Measurements from ENCODE around the gene E4F1.

Gene E4F1

GRCh38 chr16:2223221-2223941 is at the start of gene E4F1:
Gene E4F1, plus strand, starts transcription at chr16:2223591. Its CDS starts 23 bp downstream, at chr16:2223614.
- peak; percentile 100 for DNase-seq (ENCODE audit: low spot score)

GRCh38 chr16:2173916-2174315 is 49.5 kb upstream of the E4F1 start:
- DNase-seq (ENCODE audit: low spot score), result no peak

GRCh38 chr16:2174396-2175131 is 48.8 kb upstream of the E4F1 start:
- no peak for DNase-seq (ENCODE audit: low spot score)

- DNase-seq (ENCODE audit: low spot score), result no peak
These were observed 47.9 kb upstream of the E4F1 start for GRCh38 chr16:2175454-2175853.

GRCh38 chr16:2176047-2176446 is 47.3 kb upstream of the E4F1 start:
- no peak for DNase-seq (ENCODE audit: low spot score)

- DNase-seq (ENCODE audit: low spot score), result no peak
These were observed 46.3 kb upstream of the E4F1 start for GRCh38 chr16:2177101-2177500.

GRCh38 chr16:2177561-2177960 is 45.8 kb upstream of the E4F1 start:
- no peak for DNase-seq (ENCODE audit: low spot score)

GRCh38 chr16:2178321-2179106 is 44.9 kb upstream of the E4F1 start:
- DNase-seq (ENCODE audit: low spot score), result peak; percentile 58

GRCh38 chr16:2179107-2179501 is 44.3 kb upstream of the E4F1 start:
- DNase-seq (ENCODE audit: low spot score), result no peak

GRCh38 chr16:2179576-2179975 is 43.8 kb upstream of the E4F1 start:
- no peak for DNase-seq (ENCODE audit: low spot score)

- no peak for DNase-seq (ENCODE audit: low spot score)
These were observed 42.9 kb upstream of the E4F1 start for GRCh38 chr16:2180461-2180860.

- no peak for DNase-seq (ENCODE audit: low spot score)
These were observed 42.1 kb upstream of the E4F1 start for GRCh38 chr16:2180962-2181923.

GRCh38 chr16:2181952-2182351 is 41.4 kb upstream of the E4F1 start:
- no peak for DNase-seq (ENCODE audit: low spot score)

GRCh38 chr16:2183671-2184070 is 39.7 kb upstream of the E4F1 start:
- DNase-seq (ENCODE audit: low spot score), result no peak

GRCh38 chr16:2184346-2184745 is 39.0 kb upstream of the E4F1 start:
- DNase-seq (ENCODE audit: low spot score), result no peak

- DNase-seq (ENCODE audit: low spot score), result no peak
These were observed 38.4 kb upstream of the E4F1 start for GRCh38 chr16:2184962-2185361.

GRCh38 chr16:2186064-2186463 is 37.3 kb upstream of the E4F1 start:
- no peak for DNase-seq (ENCODE audit: low spot score)

- DNase-seq (ENCODE audit: low spot score), result no peak
These were observed 36.9 kb upstream of the E4F1 start for GRCh38 chr16:2186505-2186904.

- DNase-seq (ENCODE audit: low spot score), result no peak
These were observed 36.2 kb upstream of the E4F1 start for GRCh38 chr16:2187212-2187611.

GRCh38 chr16:2188395-2188794 is 35.0 kb upstream of the E4F1 start:
- no peak for DNase-seq (ENCODE audit: low spot score)

- DNase-seq (ENCODE audit: low spot score), result no peak
These were observed 34.0 kb upstream of the E4F1 start for GRCh38 chr16:2189252-2189893.
